HG02588 (cell line): ENCODE measurements around the gene WBP1.
"Not testable (repeated sequence)": the region's sequence is repeated elsewhere in the genome, so short reads cannot be mapped to it uniquely, and the experiment has no call there.

ENCODE experiments used
- ATAC-seq: cut with Tn5 transposase; IDR thresholded peaks from one replicate; pipeline ENCODE4 v1.9.1; 2021; ENCODE audit warnings: mild to moderate bottlenecking, moderate library complexity; ENCODE audit not compliant: unreplicated experiment

The WBP1 gene

GRCh38 chr2:74481431-74481830, 23.2 kb downstream of the WBP1 start:
- no peak for ATAC-seq

DNA sequence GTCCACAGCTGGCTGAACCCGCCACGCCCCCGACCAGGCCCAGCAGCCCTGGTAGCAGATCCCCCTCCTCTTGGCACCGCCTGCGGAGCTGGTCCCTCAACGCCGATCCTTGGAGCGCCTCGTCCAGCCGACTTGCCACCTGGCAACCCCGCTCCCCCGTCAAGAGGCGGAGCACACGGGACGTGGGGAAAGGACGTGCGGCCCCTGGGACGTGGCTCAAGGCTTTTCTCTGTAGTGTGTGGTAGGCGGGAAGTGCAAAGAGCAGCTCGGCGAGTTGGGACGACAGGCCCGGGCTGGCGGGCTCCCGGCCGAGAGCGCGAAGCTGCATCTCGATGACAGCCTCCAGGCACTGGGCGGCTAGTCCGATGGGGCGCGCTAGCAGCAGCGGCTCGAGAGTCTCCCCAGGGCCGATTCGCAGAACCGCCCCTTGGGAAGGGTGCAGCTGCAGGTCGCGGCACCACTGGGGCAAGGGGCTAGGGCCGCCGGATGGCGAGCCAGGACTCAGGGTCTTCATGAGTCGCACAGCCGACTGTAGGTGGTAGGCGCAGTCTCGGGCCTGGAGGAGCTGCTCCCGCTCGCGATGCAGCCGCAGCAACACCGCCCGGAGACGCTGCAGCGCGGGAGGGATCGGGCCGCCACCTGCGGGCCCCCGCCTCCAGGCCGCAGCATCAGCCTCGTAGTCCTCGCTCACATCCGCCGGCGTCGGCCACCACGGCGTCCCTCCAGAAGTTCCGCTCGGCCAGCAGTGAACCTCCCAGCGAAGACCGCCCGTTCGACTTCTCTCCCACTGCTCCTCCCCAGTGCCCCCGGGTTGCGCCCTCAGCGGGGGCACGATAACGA, 23.9 kb downstream of the WBP1 start:
- peak; percentile 42 for ATAC-seq

GRCh38 chr2:74482801-74483674, 24.8 kb downstream of the WBP1 start, which contains the start of the genes CCDC142 and TTC31:
CCDC142 (minus strand) TSS chr2:74482998; CDS start chr2:74482837, 161 bp downstream.
TTC31 (plus strand) TSS chr2:74483081; CDS start chr2:74483096, 15 bp downstream.
- ATAC-seq, result peak; percentile 86

DNA sequence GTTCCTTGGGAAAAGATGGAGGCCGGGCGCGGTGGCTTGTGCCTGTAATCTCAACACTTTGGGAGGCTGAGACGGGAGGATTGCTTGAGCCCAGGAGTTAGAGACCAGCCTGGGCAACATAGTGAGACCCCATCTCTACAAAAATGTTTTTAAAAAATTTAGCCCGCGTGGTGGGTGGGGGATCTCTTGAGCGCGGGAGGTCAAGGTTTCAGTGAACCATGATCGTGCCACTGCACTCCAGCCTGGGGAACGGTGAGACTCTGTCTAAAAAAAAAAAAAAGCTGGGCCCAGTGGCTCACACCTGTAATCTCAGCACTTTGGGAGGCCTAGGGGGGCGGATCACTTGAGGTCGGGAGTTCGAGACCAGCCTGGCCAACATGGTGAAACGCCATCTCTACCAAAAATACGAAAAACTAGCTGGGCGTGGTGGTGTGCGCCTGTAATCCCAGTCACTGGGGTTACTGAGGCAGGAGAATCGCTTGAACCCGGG, 25.5 kb downstream of the WBP1 start:
- not testable (repeated sequence) for ATAC-seq

GRCh38 chr2:74486141-74486540, 27.9 kb downstream of the WBP1 start:
- no peak for ATAC-seq

DNA sequence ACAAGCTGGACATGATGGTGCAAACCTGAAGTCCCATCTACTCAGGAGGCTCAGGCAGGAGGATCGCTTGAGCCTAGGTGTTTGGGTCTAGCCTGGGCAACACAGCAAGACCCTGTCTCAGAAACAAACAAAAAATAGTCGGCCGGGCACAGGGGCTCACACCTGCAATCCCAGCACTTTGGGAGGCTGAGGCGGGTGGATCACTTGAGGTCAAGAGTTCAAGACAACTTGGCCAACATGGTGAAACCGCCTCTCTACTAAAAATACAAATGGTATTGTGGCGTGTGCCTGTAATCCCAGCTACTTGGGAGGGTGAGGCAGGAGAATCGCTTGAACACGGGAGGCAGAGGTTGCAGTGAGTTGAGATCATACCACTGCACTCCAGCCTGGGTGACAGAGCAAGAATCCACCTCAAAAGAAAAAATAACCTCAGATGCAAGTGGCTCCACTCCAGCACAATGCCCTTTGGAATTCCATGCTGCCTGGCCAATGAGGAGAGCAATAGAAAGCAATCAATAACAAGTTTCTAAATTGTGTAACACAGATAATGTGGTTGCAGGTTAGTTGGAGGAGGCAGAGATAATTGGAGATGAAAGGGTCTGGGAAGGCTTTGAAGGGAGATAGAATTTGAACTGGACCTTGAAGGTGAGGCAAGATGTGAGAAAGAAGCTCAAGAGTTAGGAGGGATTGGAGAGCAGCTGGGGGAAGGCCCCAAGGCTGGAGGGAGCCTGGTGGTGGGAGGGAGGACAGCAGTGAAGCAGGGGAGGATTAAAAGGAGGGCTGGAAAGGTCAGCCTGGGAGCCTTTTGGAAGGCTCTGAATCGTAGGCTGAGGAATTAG, 30.6 kb downstream of the WBP1 start:
- no peak for ATAC-seq

- ATAC-seq, result no peak
Observed at GRCh38 chr2:74489906-74490305, 31.7 kb downstream of the WBP1 start.

DNA sequence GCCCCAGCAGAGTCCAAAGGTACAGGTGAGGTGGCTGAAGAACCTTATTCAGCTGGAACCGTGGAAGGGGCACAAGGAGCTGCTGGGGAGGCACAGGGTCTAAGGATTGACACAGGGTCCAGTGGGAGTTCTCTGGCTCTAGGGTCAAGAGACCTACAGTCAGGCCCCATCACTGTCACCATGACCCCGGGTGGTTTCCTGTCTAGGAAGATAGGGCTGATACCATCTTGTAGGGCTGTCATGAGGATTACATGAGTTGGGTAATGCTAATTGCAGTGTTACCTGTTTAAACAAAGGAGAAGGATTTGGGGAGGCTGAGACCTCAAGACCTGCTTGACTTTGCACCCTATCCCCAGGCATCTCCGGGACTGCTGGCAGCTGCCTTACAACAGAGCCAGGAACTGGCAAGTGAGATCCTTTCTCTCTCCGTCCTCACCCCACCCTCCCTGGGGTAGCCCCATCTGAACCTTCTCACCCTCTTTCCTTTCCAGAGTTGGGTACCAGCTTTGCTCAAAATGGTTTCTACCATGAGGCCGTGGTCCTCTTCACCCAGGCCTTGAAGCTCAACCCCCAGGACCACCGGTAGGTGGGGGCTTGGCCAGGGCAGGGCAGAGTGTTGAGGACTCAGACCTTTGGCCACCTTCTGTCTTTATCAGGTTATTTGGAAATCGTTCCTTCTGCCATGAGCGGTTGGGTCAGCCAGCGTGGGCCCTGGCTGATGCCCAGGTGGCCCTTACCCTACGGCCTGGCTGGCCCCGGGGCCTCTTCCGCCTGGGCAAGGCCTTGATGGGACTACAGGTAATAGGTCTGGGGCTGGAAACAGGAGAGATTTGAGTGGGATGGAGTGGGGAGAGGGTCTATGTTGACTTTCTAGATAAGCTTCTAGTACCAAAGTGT, 33.7 kb downstream of the WBP1 start:
- ATAC-seq, result no peak

DNA sequence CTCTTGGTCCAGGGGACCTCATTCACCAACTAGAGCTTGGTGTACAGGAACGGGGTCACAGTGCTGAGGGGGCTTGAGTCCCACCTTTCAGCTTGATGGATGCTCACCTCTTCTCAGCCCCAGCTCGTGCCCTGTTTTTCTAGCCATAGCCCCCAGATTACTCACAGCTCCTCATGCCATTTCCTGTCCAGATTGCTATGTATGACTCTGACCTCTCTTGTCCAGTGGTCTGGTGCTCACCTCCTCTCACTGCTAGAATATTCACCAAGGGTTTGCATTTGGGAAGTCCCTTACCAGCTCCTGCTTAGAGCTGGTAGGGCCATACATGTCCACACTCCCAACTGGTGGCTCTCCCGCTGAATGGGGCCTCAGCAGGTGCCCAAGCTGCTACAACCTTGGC, 35.3 kb downstream of the WBP1 start:
- no peak for ATAC-seq

DNA sequence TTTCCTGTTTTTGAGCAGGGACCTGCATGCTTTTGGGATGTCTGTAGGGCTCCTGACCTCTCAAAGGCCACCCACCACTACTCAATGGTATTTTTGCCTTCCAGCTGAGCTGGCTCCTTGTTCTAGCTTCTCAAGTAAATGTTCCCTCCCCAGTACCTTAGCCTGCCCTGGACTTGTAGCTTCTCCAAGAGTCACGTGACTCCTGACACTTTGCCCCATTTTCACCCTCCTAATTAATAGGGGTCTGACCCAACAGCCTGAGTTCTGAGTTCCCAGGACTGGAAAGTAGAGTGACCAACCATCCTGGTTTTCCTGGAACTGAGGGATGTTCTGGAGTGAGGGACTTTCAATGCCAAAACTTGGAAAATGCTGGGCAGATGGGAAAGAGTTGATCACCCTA, 37.2 kb downstream of the WBP1 start:
- no peak for ATAC-seq

GRCh38 chr2:74496997-74497776, 38.9 kb downstream of the WBP1 start:
- no peak for ATAC-seq

DNA sequence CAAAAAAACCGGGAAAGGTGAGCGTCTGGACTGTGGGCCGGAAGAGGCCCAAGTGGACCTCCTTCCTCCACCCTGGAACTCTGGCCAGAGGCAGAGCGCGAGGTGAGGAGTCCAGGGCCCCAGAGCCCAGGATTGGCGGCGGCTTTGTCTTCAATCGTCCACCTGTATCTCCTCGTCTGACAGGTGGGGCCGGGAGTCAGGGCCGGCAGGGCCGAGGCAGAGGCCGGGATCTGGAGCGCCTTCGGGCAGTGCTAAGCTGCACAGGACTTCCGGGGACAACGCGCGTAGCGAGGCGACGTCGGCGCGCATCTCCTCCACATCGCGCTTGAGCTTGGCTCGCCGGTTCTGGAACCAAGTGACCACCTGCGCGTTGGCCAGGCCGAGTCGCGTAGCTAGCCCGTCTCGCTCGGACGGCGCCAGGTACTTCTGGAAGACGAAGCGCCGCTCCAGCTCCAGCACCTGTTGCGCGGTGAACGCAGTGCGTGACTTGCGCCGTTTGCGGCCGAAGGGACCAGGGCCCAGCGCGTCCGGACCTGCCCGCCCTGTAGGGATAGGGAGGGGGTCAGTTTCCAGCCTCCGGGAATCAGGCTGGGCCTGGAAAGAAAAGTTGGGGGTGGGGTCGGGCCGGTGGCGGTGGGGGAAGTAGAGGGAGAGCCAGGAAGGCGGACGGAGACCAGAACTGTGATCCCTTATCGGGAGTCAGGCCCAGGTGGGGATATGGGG, 39.7 kb downstream of the WBP1 start:
- no peak for ATAC-seq

GRCh38 chr2:74498500-74499266, 40.4 kb downstream of the WBP1 start:
- no peak for ATAC-seq

- ATAC-seq, result no peak
Observed at GRCh38 chr2:74499267-74499939, 41.2 kb downstream of the WBP1 start, which contains the start of gene LBX2. LBX2 (minus strand) TSS chr2:74499603; CDS start chr2:74499537, 66 bp downstream.

GRCh38 chr2:74499940-74500577, 41.8 kb downstream of the WBP1 start:
- ATAC-seq, result no peak

DNA sequence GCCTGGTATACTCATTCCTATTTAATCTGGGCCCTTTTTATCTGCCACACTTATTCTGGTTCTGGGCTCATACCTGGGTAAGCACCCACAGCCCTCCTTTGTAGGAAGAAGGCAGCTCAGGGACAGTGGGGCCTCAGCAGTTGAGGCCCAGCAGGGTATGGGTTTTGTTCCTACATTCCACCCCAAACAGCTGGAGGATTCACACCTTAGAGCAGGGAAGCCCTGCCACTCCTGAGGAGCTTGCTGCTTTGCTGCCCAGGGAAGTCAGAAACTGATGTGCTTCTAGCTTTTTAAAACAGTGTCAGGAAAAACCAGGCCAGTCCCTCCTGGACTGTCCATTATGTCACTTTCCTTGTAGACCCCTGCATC, 42.3 kb downstream of the WBP1 start:
- ATAC-seq, result no peak
